ENCODE results near the gene SETBP1.

SETBP1 gene

DNA sequence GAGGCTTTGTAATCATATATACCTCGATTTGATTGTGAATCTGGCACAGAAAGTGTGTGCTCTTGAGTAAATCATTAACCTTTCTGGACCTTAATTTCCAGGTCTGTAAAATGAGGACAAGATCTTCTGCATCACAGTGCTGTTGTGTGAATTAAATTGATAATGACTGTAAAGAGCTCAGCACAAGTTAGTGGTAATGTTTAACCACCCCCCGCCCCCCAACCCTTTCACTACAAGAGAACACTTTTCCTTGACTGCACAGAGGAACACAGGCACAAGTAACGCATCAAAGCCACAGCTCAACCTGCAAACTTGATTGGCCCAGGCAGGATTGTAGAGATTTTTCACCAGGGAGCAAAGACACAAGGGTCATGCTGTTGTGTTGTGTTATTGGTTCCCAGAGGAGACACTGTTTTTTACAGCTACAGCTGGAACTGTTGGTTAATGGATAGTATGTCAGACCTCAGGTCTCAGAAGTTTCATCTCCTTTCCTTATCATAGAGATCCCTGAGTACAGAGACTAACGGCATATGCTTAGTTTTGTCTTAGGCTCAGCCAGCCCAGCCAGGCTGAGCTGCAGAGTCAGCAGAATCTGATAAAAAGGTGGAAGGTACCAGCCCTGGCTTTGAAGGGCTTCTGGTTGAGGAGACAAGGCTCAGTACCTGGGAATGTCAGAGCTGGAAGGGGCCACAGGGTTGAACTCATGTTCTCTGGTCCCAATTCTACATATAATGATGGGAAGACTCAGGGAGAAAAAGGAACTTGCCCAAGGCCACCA lies 10.6 kb downstream of the SETBP1 start:
- H3K9ac ChIP-seq (ENCODE audit: low read length in 2 of 2), result no peak overlapping the region
- H3K36me3 ChIP-seq (ENCODE audit: control insufficient read depth in 2 of 2, insufficient read depth in 2 of 2, low read length in 2 of 2), result no peaks in the 10 kb centered on the region
- H3K27me3 ChIP-seq (ENCODE audit: control insufficient read depth in 1 of 2, insufficient read depth in 2 of 2, low read length in 2 of 2), result no peaks in the 10 kb centered on the region
- no peak overlapping the region for H3K4me3 ChIP-seq (ENCODE audit: low read length in 2 of 2)
- peaks cover 38% of the 10 kb centered on the region for H3K4me1 ChIP-seq (ENCODE audit: control insufficient read depth, insufficient read depth, low read length)
- no peaks in the 10 kb centered on the region for H3K9me3 ChIP-seq (ENCODE audit: control insufficient read depth in 2 of 2, low read length in 2 of 2)
- no peak overlapping the region for H3K27ac ChIP-seq (ENCODE audit: low read length)

DNA sequence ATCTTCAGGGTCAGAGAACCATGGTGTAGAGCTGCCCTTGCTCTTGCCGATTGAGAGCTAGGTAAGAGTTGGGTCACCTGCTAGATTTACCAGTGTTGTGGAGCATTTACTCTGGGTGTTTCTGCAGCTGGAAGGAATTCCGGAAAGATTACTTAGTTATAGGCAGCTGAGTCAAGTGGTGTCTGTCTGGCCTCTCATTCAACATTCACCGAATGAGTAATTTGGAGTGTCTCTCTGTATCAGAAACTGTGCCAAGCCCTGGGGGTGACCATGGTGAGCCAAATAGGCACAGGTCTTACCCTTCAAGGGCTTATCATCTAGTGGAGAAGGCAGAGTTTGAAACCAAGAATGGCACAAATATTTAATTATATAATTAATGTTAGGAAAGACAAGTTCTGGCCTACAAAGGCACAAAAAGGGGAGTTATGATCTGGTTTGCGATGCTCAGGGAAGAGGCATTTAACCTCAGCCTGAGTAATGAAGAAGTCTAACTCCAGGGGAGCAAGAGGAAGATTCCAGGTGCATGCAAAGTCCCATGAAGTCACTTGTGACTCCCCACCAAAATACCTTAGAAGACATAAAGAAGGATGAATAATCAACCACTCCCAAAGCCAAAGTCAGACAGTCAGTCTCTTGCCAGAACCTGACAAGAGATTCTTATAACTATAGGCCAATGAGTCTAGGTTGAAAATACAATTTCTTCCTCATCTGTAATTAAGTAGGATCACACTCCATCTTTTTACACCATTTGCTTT lies 12.5 kb downstream of the SETBP1 start:
- H3K9me3 ChIP-seq (ENCODE audit: control insufficient read depth in 2 of 2, low read length in 2 of 2), result no peaks in the 10 kb centered on the region
- H3K27me3 ChIP-seq (ENCODE audit: control insufficient read depth in 1 of 2, insufficient read depth in 2 of 2, low read length in 2 of 2), result no peaks in the 10 kb centered on the region
- no peak overlapping the region for H3K9ac ChIP-seq (ENCODE audit: low read length in 2 of 2)
- H3K27ac ChIP-seq (ENCODE audit: low read length), result no peak overlapping the region
- no peak overlapping the region for H3K4me3 ChIP-seq (ENCODE audit: low read length in 2 of 2)
- H3K4me1 ChIP-seq (ENCODE audit: control insufficient read depth, insufficient read depth, low read length), result peaks cover 42% of the 10 kb centered on the region
- no peaks in the 10 kb centered on the region for H3K36me3 ChIP-seq (ENCODE audit: control insufficient read depth in 2 of 2, insufficient read depth in 2 of 2, low read length in 2 of 2)

- H3K4me1 ChIP-seq (ENCODE audit: control insufficient read depth, insufficient read depth, low read length), result peaks cover 36% of the 10 kb centered on the region
- no peak overlapping the region for H3K9ac ChIP-seq (ENCODE audit: low read length in 2 of 2)
- no peak overlapping the region for H3K4me3 ChIP-seq (ENCODE audit: low read length in 2 of 2)
- H3K9me3 ChIP-seq (ENCODE audit: control insufficient read depth in 2 of 2, low read length in 2 of 2), result no peaks in the 10 kb centered on the region
- no peaks in the 10 kb centered on the region for H3K27me3 ChIP-seq (ENCODE audit: control insufficient read depth in 1 of 2, insufficient read depth in 2 of 2, low read length in 2 of 2)
- H3K36me3 ChIP-seq (ENCODE audit: control insufficient read depth in 2 of 2, insufficient read depth in 2 of 2, low read length in 2 of 2), result no peaks in the 10 kb centered on the region
- H3K27ac ChIP-seq (ENCODE audit: low read length), result peak overlapping the region; percentile 53
Observed at GRCh38 chr18:44695503-44695902, 14.8 kb downstream of the SETBP1 start.

DNA sequence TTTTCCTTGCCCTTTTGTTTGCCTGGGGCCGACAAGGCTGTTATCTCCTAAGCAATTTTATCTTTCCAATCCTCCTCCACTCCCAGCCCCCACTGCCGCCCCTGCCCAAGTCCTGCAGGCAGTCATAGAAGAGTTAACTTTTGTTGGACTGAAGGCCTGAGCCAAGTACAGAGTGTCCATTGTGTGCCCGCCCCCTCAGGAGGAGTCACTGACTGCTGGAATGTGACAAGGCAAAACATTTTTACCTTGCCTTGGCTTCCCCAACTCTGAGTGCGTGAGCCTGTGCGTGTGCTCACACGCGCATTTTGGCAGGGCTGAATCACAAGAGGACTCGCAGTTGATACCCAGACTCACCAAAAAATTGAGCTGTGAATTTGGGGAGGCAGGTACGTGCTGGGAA lies 16.2 kb downstream of the SETBP1 start:
- Histone ChIP-seq H3K9ac (ENCODE audit: low read length in 2 of 2) (peak overlapping the region in 1 of 2 donors; percentile 7), H3K4me1 (ENCODE audit: control insufficient read depth, insufficient read depth, low read length) (peaks cover 39% of the 10 kb centered on the region), H3K36me3 (ENCODE audit: control insufficient read depth in 2 of 2, insufficient read depth in 2 of 2, low read length in 2 of 2) (no peaks in the 10 kb centered on the region), H3K9me3 (ENCODE audit: control insufficient read depth in 2 of 2, low read length in 2 of 2) (no peaks in the 10 kb centered on the region), H3K27ac (ENCODE audit: low read length) (peak overlapping the region; percentile 53), H3K27me3 (ENCODE audit: control insufficient read depth in 1 of 2, insufficient read depth in 2 of 2, low read length in 2 of 2) (no peaks in the 10 kb centered on the region), H3K4me3 (ENCODE audit: low read length in 2 of 2) (peak overlapping the region in 1 of 2 donors; percentile 54)

- Histone ChIP-seq H3K4me1 (ENCODE audit: control insufficient read depth, insufficient read depth, low read length) (peaks cover 39% of the 10 kb centered on the region), H3K27ac (ENCODE audit: low read length) (peak overlapping the region; percentile 53), H3K4me3 (ENCODE audit: low read length in 2 of 2) (peak overlapping the region in 1 of 2 donors; percentile 54), H3K9me3 (ENCODE audit: control insufficient read depth in 2 of 2, low read length in 2 of 2) (no peaks in the 10 kb centered on the region), H3K36me3 (ENCODE audit: control insufficient read depth in 2 of 2, insufficient read depth in 2 of 2, low read length in 2 of 2) (no peaks in the 10 kb centered on the region), H3K27me3 (ENCODE audit: control insufficient read depth in 1 of 2, insufficient read depth in 2 of 2, low read length in 2 of 2) (no peaks in the 10 kb centered on the region), H3K9ac (ENCODE audit: low read length in 2 of 2) (peak overlapping the region in 1 of 2 donors; percentile 7)
Observed at GRCh38 chr18:44697315-44697714, 16.6 kb downstream of the SETBP1 start.

DNA sequence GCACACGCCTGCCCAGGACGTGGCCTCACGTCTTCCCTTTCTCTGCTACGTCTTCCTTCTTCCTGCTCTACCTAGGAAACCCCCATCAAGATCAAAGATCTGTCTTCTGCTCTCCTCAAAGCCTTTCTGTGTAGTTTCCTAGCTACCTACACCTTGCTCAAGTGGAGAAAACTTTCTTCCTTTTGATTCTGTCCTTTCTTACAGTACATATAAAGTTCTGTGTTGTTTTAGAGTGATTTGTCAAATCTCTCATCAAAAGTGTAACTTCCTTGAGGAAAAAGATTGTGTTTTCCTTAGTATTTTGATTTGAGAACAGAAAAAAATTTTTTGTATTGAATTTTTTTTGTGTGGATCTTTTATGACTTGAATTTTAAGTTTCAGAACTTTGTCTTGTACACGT lies 17.8 kb downstream of the SETBP1 start:
- peak overlapping the region; percentile 2 for H3K27ac ChIP-seq (ENCODE audit: low read length)
- H3K9me3 ChIP-seq (ENCODE audit: control insufficient read depth in 2 of 2, low read length in 2 of 2), result no peaks in the 10 kb centered on the region
- H3K27me3 ChIP-seq (ENCODE audit: control insufficient read depth in 1 of 2, insufficient read depth in 2 of 2, low read length in 2 of 2), result no peaks in the 10 kb centered on the region
- H3K9ac ChIP-seq (ENCODE audit: low read length in 2 of 2), result no peak overlapping the region
- H3K4me1 ChIP-seq (ENCODE audit: control insufficient read depth, insufficient read depth, low read length), result peaks cover 37% of the 10 kb centered on the region
- H3K4me3 ChIP-seq (ENCODE audit: low read length in 2 of 2), result no peak overlapping the region
- H3K36me3 ChIP-seq (ENCODE audit: control insufficient read depth in 2 of 2, insufficient read depth in 2 of 2, low read length in 2 of 2), result no peaks in the 10 kb centered on the region

GRCh38 chr18:44699572-44700261 lies 19.0 kb downstream of the SETBP1 start:
- H3K4me3 ChIP-seq (ENCODE audit: low read length in 2 of 2), result peak overlapping the region; percentile 1 to 3

GRCh38 chr18:44700652-44701051 lies 20.0 kb downstream of the SETBP1 start:
- Histone ChIP-seq H3K27me3 (ENCODE audit: control insufficient read depth in 1 of 2, insufficient read depth in 2 of 2, low read length in 2 of 2) (no peaks in the 10 kb centered on the region), H3K4me1 (ENCODE audit: control insufficient read depth, insufficient read depth, low read length) (peaks cover 41% of the 10 kb centered on the region), H3K9me3 (ENCODE audit: control insufficient read depth in 2 of 2, low read length in 2 of 2) (no peaks in the 10 kb centered on the region), H3K27ac (ENCODE audit: low read length) (peak overlapping the region; percentile 75), H3K36me3 (ENCODE audit: control insufficient read depth in 2 of 2, insufficient read depth in 2 of 2, low read length in 2 of 2) (peaks cover 0 to 3% of the 10 kb centered on the region in 2 donors), H3K9ac (ENCODE audit: low read length in 2 of 2) (peak overlapping the region; percentile 43 to 57), H3K4me3 (ENCODE audit: low read length in 2 of 2) (peak overlapping the region in 1 of 2 donors; percentile 35)

More at GRCh38 chr18:44699572-44700261, 19.0 kb downstream of the SETBP1 start:
- Histone ChIP-seq H3K9me3 (ENCODE audit: control insufficient read depth in 2 of 2, low read length in 2 of 2) (no peaks in the 10 kb centered on the region), H3K36me3 (ENCODE audit: control insufficient read depth in 2 of 2, insufficient read depth in 2 of 2, low read length in 2 of 2) (peaks cover 0 to 3% of the 10 kb centered on the region in 2 donors), H3K4me1 (ENCODE audit: control insufficient read depth, insufficient read depth, low read length) (peaks cover 43% of the 10 kb centered on the region), H3K9ac (ENCODE audit: low read length in 2 of 2) (no peak overlapping the region), H3K27me3 (ENCODE audit: control insufficient read depth in 1 of 2, insufficient read depth in 2 of 2, low read length in 2 of 2) (no peaks in the 10 kb centered on the region), H3K27ac (ENCODE audit: low read length) (peak overlapping the region; percentile 75)

DNA sequence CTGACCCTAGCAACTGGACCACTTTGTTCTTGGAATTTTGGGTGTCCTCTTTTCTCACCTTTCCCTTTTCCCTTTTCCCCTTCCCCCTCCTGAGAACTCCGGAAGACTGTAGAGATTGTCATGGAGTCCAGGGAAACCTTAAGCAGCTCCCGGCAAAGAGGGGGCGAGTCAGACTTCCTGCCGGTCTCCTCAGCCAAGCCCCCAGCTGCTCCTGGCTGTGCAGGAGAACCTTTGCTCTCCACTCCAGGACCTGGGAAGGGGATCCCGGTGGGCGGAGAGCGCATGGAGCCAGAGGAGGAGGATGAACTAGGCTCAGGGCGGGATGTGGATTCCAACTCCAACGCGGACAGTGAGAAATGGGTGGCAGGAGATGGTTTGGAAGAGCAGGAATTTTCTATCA lies 20.5 kb downstream of the SETBP1 start:
- Histone ChIP-seq H3K4me1 (ENCODE audit: control insufficient read depth, insufficient read depth, low read length) (peaks cover 35% of the 10 kb centered on the region), H3K4me3 (ENCODE audit: low read length in 2 of 2) (peak overlapping the region in 1 of 2 donors; percentile 31), H3K9ac (ENCODE audit: low read length in 2 of 2) (peak overlapping the region; percentile 43 to 57), H3K27ac (ENCODE audit: low read length) (peak overlapping the region; percentile 75), H3K27me3 (ENCODE audit: control insufficient read depth in 1 of 2, insufficient read depth in 2 of 2, low read length in 2 of 2) (no peaks in the 10 kb centered on the region), H3K36me3 (ENCODE audit: control insufficient read depth in 2 of 2, insufficient read depth in 2 of 2, low read length in 2 of 2) (peaks cover 0 to 3% of the 10 kb centered on the region in 2 donors), H3K9me3 (ENCODE audit: control insufficient read depth in 2 of 2, low read length in 2 of 2) (no peaks in the 10 kb centered on the region)

DNA sequence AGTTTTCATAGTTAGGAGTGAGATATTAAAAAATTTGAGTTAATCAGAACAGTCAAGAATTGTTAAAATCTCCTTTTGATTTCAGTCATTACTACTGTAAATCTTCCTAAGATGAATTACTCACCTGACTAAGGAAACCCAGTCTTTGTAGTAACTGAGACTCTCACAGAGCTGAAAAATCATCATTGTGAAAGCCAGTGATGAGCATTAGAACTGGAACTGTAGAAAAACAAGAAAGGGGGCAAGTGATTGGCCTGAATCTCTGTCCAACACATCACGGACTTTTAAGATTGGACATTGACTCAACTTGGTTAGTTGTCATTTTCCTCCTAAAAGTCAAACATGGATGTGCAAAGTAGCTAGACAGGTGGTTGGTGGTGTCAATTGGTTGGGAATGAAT lies 21.9 kb downstream of the SETBP1 start:
- Histone ChIP-seq H3K27ac (ENCODE audit: low read length) (no peak overlapping the region), H3K27me3 (ENCODE audit: control insufficient read depth in 1 of 2, insufficient read depth in 2 of 2, low read length in 2 of 2) (no peaks in the 10 kb centered on the region), H3K4me3 (ENCODE audit: low read length in 2 of 2) (no peak overlapping the region), H3K9ac (ENCODE audit: low read length in 2 of 2) (no peak overlapping the region), H3K4me1 (ENCODE audit: control insufficient read depth, insufficient read depth, low read length) (peaks cover 24% of the 10 kb centered on the region), H3K36me3 (ENCODE audit: control insufficient read depth in 2 of 2, insufficient read depth in 2 of 2, low read length in 2 of 2) (peaks cover 0 to 3% of the 10 kb centered on the region in 2 donors), H3K9me3 (ENCODE audit: control insufficient read depth in 2 of 2, low read length in 2 of 2) (no peaks in the 10 kb centered on the region)
